HG03469 (cell line): ENCODE measurements around the gene CAPZB.
A peak's percentile ranks its signal among the peaks of the same experiment; 100 is the strongest.
"Not testable (repeated sequence)": the region's sequence is repeated elsewhere in the genome, so short reads cannot be mapped to it uniquely, and the experiment has no call there.

Experiments used
- ATAC-seq: cut with Tn5 transposase; IDR thresholded peaks from one replicate; pipeline ENCODE4 v1.9.1; 2021; ENCODE audit warnings: mild to moderate bottlenecking, moderate library complexity, moderate number of reproducible peaks; ENCODE audit not compliant: unreplicated experiment

Gene CAPZB

GRCh38 chr1:19485362-19486187 lies at the start of gene CAPZB:
CAPZB (minus strand) TSS chr1:19485539; CDS start chr1:19485438, 101 bp downstream.
- peak; percentile 38 for ATAC-seq

DNA sequence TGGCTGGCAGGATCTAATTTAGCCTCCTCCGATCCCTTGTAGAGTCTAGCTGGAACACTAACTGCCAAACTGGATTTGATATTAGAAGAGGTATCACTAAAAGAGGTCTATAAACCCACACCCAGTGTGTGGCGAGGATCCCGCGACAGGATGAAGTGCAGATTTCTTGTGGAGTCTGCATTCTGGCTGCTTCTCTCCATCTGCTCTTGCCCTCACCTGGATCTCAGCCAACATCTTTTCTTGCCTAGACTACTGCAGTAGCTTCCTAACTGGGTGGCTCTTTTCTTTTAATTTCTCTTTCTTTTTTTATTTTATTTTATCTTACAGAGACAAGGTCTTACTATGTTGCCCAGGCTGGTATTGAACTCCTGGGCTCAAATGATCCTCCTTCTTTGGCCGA lies 48.9 kb upstream of the CAPZB start:
- ATAC-seq, result no peak

GRCh38 chr1:19533626-19534025 lies 48.3 kb upstream of the CAPZB start:
- ATAC-seq, result no peak

- no peak for ATAC-seq
Measured at GRCh38 chr1:19532519-19532918, 47.2 kb upstream of the CAPZB start.

DNA sequence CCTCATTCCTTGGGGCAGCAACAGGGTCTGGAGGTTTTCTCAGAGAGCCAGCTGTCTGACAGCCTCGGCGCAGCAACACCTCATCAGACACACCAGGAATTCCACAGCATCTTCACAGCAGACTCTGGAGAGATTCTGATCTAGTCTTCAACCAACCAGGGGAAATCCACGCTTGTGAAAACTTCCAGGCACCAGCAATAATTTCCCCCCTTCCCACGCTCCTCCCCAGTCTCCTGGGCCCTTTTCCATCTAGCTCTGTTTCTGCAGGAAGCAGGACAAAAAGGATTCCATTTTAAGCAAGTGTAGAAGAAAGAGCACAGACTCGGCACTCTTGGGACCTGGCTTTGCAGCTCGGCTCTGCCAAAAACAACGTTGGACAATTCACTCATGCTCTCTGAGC lies 44.3 kb upstream of the CAPZB start:
- no peak for ATAC-seq

DNA sequence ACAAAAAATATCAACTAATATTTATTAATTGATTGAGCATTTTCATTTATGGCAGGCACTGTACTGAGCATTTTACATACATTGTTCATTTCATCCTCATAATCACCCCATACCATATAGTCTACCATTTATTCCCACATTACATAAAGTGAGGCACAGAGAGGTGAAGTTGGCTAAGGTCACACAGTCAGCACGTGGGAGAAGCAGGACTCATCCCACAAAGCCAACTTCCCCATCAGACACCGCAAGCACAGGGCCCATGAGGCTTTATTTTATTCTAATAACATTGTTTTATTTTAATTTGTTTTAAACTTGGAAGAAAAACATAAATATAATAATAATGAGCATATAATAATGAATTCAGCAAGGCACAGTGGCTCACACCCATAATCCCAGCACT lies 43.1 kb upstream of the CAPZB start:
- no peak for ATAC-seq

- no peak for ATAC-seq
Measured at GRCh38 chr1:19525607-19526545, 40.5 kb upstream of the CAPZB start.

- ATAC-seq, result no peak
Measured at GRCh38 chr1:19524791-19525190, 39.5 kb upstream of the CAPZB start.

DNA sequence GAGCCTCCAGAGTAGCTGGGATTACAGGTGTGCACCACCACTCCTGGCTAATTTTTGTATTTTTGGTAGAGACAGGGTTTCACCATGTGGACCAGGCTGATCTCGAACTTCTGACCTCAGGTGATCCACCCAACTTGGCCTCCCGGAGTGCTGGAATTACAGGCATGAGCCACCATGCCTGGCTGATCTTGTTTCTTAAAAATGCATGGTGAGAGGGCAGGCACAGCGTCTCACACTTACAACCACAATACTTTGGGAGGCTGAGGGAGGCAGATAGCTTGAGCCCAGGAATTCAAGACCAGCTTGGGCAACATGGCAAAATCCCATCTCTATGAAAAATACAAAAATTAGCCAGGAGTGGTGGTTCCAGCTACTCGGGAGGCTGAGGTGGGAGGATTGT lies 37.2 kb upstream of the CAPZB start:
- not testable (repeated sequence) for ATAC-seq

- ATAC-seq, result no peak
Measured at GRCh38 chr1:19521411-19521810, 36.1 kb upstream of the CAPZB start.

DNA sequence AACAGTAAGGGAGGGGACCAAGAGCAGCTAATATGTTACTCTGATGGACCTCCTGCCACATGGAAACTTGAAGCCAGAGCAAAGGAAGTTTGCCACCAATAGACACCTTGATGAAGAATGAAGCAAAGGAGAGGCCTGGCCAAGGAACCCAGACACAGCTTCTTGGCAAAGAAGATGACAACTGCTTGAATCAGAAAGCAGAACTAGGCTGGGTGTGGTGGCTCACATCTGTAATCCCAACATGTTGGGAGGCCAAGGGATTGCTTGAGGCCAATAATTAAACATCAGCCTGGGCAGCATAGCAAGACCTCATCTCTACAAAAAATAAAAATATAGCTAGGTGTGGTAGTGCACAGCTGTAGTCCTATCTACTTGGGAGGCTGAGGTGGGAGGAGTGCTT lies 31.7 kb upstream of the CAPZB start:
- no peak for ATAC-seq

DNA sequence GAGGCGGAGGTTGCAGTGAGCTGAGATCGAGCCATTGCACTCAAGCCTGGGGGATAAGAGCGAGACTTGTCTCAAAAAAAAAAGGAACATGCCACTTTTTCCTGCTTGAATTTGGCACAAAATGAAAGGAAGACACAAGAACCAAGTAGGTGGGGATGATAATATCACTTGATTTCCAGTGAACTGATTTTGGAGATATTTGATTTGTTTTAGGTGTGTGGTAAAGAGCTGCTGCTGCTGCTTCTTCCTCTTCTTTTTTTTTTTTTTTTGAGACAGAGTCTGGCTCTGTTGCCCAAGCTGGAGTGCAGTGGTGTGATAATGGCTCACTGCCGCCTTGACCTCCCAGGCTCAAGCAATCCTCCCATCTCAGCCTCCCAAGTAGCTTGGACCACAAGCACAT lies 29.9 kb upstream of the CAPZB start:
- no peak for ATAC-seq

GRCh38 chr1:19514391-19514831 lies 29.1 kb upstream of the CAPZB start:
- ATAC-seq, result no peak

- ATAC-seq, result no peak
Measured at GRCh38 chr1:19512545-19512944, 27.2 kb upstream of the CAPZB start.

DNA sequence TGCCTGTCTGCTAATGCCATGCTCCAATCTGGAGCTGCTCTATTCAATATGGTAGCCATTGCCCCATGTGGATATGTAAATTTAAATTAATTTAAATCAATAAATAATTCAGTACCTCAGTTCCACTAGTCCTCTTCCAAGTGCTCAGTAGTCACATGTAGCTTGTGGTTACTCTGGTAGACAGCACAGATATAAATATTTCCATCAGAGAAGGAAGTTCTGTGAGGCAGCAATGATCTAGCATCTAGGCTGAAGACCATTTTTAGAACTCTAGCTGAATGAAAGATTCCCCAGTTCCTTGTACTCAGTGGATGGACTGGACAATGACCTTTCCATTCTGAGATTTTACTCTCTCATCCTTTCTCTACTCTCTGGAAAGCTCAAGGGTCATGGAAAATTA lies 25.8 kb upstream of the CAPZB start:
- ATAC-seq, result no peak

GRCh38 chr1:19509647-19510046 lies 24.3 kb upstream of the CAPZB start:
- not testable (repeated sequence) for ATAC-seq

DNA sequence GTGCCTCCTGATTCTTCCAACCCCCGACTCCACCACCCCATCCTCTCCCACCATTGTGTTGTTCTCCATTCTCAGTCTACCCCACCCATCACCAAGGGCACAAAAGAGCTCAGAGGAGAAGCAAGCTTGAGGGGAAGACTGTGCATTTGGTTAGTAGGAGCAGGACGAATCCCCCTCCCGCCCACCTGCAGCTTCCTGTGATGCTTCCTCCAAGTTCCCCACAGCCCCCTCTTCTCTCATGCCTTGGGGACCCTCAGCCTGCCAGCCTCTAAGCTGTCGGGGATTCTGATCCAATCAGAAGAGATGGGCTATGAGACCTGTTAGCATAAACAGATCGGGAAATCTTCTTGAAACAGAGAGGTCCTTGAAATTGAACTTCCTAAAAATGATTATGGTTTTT lies 22.2 kb upstream of the CAPZB start:
- no peak for ATAC-seq

- no peak for ATAC-seq
Measured at GRCh38 chr1:19505693-19506457, 20.5 kb upstream of the CAPZB start.

DNA sequence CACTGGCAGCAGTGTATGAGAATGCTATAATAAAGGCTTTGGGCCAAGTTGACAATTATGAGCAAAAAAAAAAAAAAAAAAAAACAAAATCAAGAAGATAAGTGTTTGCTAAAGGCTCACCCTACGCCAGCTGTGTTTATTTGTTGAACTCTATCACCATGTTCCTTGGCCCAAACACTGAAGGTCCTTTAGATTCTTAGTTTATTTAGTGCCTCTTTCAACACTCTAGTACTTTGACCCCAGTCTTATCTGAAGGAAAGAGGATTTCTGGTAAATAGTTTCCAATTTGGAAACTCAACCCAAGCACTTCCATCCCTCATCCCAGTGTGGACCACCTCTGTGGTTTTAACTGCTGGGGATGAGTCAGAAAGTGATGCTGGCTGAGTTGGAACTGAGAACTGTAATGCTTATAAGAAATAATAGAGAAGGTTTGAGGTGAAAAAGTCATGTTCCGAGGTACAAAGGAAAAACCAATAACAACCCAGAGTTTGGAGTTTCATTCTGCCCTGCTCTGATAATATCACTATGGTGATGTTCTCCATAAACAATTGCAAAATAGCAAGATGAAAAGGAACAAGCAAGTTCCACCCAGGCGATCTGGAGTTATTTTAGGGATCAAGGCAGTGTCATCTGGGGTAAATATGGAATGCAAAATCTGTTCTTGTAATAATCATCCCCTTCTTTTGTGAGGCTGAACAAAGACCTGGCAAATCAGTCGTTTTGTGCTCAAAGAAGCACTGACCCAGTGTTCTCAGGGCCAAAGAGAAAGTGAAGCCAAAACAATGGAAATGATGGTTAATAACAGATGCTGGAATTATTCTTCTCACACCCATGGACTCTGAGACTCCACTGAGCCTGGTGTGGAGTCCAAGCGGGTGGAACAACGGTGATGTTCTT lies 19.7 kb upstream of the CAPZB start:
- ATAC-seq, result no peak

DNA sequence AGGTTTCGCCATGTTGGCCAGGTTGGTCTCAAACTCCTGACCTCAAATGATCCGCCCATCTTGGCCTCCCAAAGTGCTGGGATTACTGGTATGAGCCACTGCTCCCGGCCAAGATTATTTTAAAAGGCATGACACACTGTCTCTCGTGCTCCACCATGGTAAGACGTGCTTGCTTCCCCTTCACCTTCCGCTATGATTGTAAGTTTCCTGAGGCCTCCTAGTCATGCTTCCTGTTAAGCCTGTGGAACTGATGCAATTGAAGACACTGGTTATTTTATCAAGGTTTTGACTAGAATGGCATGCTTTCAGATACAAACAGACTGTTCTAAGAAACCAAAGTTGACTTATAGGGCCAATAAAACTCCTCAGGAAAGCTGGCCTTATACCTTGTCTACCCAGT lies 16.9 kb upstream of the CAPZB start:
- not testable (repeated sequence) for ATAC-seq
